Astrocyte of the cerebellum (primary cell): ENCODE data around the gene ADD3.

ENCODE experiments used
- DNase-seq: peaks from one replicate; pipeline ENCODE4 v3.0.0-alpha.2; 2011; ENCODE audit warnings: low read depth
- H3K4me3 ChIP-seq: 2 replicates; pipeline ENCODE4 v1.5.1; 2011; ENCODE audit warnings: mild to moderate bottlenecking, low read depth, low read length, moderate library complexity
- CTCF ChIP-seq: IDR thresholded peaks from 2 replicates; pipeline ENCODE4 v1.5.1; 2012; ENCODE audit warnings: low read length, low read depth, moderate library complexity, mild to moderate bottlenecking; ENCODE audit errors: missing control alignments
- in situ Hi-C: cut with HindIII; loops from 2 replicates; pipeline ENCODE4 v1.10.0; 2017; ENCODE audit warnings: low sequenced_read_pairs

Gene ADD3

DNA sequence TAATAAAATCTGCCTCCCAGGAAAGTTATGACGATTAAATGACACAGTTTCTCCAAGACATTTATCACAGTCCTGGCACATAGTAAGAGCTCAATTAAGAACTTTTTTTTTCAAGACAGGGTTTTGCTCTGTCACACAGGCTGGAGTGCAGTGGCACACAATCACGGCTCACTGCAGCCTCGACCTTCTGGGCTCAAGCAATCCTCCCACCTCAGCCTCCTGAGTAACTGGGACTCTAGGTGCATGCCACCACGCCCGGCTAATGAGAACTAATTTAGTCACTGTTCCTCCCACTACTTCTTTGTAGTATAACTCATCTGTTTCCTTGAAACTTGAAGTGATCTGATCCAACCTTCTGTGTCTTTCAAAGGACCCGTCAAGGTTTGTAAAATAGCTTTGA lies 157.5 kb downstream of the ADD3 start:
- in situ Hi-C loops, result no loop called here
- H3K4me3 ChIP-seq, result no peak overlapping the region
- no peak for DNase-seq
- TF ChIP-seq CTCF, result no peak

GRCh38 chr10:110167149-110167548 lies 159.4 kb downstream of the ADD3 start:
- TF ChIP-seq CTCF, result no peak
- DNase-seq, result no peak
- in situ Hi-C loops, result no loop called here
- H3K4me3 ChIP-seq, result no peak overlapping the region

DNA sequence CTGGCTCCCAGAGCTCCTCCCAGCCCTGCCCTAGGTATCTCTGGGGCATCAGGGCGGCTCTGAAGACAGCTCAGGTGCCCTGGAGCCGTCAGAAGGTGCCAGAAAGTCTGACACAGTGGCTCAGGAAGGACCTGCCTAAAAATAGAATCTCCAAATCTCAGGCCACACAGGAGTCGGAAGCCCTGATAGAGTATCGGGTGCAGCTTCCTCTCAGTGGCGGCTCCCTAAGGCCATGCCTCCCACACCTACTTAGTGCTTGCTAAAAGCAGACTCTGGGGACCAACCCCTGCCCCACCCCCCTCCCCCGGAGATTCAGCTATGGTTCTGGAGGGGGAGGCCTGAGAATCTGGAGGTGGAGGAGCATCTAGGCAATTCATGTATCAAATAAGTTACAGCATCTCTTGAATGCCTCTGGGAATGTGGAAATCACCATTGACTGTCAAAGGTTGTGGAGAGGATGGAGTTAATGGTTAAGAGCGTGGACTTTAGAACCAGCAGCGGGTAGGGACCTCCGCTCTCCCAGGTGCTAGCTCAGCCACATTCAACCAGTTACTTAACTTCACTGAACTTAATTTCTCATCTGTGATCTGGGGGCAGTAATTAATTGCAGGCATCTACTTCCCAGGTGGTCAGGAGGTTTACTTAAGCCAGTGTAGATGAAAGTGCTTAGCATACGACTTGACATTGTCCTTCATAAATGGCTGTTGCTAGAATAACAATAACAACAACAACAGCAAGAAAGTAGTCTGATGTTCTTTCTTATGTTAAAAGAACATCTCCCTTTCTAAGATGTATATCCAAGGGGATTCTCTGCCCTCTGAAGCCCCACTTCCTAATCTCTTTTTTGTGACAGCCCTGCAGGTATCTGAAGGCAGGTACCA lies 161.1 kb downstream of the ADD3 start:
- in situ Hi-C loops, result no loop called here
- TF ChIP-seq CTCF, result no peak
- no peak for DNase-seq
- no peak overlapping the region for H3K4me3 ChIP-seq

DNA sequence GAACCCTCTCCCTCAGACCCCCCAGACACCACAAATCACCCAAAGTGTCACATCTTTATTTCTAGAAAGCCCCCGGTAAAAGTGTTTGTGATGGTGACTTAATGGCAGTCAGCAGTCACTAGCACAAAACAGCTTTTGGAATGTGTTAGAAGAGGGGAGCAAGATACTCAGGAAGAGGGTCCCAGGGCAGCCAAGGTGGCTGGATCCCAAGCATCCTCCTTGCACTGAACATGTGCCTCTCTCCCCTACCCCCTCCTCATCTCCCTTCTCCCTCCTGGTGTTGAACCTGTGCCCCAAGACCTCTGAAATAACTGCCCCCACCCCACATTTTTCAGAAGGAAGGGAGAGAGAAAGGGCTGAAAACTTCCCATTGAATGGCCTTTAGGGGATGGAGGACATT lies 161.8 kb downstream of the ADD3 start:
- in situ Hi-C loops, result no loop called here
- no peak overlapping the region for H3K4me3 ChIP-seq
- TF ChIP-seq CTCF, result no peak
- DNase-seq, result no peak

DNA sequence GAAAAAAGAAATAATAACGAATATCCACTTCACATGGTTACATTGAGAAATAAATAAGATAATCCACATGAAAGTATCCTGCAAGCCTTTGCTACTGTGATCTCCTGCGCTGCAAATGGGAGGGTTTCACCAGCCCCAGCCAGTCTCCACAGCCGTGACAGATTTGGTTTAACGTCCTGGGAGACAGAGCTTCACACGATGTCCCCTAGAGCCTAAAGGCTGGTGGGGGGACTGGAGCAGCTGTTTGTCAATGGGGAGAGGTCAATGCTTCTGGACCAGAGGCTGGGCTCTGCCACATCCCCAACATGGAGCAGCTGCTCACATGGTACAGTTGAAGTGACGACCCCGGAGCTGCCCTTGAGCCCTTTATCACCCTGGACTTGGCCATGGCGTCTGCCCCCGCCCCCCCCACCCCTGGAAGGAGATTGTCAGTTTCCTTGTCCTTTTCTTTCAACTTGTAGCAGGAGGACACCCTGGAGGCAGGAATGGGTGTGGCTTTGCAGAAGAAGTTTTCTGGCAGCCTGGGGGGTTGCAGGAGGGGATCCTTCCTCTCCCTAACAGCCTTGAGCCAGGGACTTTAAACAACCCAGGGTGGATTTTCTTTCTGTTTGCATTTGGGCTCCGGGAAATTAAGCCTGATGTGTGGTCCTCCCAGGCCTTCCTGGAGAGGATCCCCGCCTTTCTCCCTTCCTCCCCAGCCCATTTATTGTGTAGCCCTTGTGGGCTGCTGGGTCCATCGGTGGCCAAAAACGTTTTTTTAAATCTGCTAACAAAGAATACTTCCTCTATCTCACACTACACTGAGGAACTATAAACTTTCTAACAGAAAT lies 162.6 kb downstream of the ADD3 start:
- DNase-seq, result no peak
- in situ Hi-C loops, result no loop called here
- TF ChIP-seq CTCF, result no peak
- H3K4me3 ChIP-seq, result no peak overlapping the region

DNA sequence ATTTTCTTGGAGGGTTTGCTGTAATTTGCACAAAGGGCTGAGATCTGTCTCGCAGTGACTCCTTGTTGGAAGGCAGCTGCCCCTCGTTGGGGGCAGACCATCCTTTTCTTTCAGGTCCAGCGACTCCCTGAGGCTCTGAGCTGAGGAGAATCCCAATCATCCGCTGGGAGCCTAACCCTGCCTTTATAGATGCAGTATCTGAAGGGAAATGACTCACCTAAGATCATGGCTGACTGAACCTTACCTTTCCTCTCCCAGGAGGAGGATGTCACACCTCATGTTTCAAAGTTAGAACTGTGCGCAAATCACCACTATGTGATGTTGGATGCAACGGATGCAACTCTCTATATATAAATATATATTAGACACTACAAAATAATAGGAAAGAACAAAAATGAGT lies 163.2 kb downstream of the ADD3 start:
- in situ Hi-C loops, result no loop called here
- no peak overlapping the region for H3K4me3 ChIP-seq
- no peak for TF ChIP-seq CTCF
- DNase-seq, result no peak
